ENCODE results near the gene ERICH6. TPM values are rescaled to one million over a fixed set of nuclear protein-coding genes. Genes with fewer than 3 reads are reported as not detected.
A peak's percentile ranks its signal among the peaks of the same experiment; 100 is the strongest.

ERICH6 gene
- total and polyA plus RNA-seq, 2 donors (not counting 3 experiments of a cell fraction or from before 2014, with no cell fraction given), result not detected

- H3K79me2 ChIP-seq (ENCODE audit: control insufficient read depth, insufficient read depth, low read length), result peaks cover 40% of the 10 kb centered on the region
Observed at GRCh38 chr3:150742141-150742523, 38.4 kb upstream of the ERICH6 start.

DNA sequence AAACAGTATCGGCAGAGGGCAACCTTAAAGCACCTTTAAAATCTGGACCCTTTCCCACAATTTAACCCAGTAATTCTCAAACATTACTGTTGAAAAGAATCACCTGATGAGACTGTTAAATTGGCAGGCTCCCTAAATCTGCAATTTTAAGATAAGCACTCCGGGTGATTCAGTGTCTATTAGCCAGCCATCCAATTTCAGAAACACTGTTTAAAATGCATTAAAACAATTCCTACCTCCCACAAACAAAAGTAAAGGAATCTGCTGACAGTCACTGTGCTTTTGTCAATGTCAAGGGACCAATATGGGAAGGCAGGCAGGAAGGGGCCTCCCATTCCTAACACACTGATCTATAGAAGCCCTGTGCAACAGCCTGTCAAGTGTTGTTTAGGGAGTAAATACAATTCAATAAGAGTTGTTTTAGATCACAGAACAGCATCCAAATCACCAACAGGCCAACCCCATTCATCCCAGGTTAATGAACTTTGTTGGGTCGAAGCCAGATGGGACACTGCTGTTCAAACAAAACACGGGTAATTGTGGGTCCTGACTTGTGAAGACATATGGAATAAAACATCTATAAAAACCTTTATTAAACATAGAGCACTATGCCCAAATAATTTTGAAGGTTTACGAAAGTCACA is 37.9 kb upstream of the ERICH6 start:
- DNase-seq (ENCODE audit: low read depth, low spot score) (no peak), FAIRE-seq (no peak)
- no peak overlapping the region for H3K27ac ChIP-seq (ENCODE audit: insufficient read depth, low read depth, low read length)
- ChIA-PET CTCF (no interaction called here), POLR2A (no interaction called here)
- no peak overlapping the region for H3K4me2 ChIP-seq (ENCODE audit: insufficient read depth, low read length)
- no TSS peak for BruUV-seq (replicated peaks)
- H3K9ac ChIP-seq (replicated peaks; ENCODE audit: extremely low read depth, insufficient read depth, low read length), result no peak overlapping the region
- intact Hi-C loops (cut with micrococcal nuclease) (no loop called here), dilution Hi-C loops (cut with MboI; ENCODE audit: extremely low pct_ligation_motif_present, low sequenced_read_pairs) (no loop called here)
- no peaks in the 10 kb centered on the region for H4K20me1 ChIP-seq (replicated peaks; ENCODE audit: control insufficient read depth, extremely low read depth, insufficient read depth, low read length)
- H3K27me3 ChIP-seq (ENCODE audit: control insufficient read depth in 2 of 2, insufficient read depth in 2 of 2, low read length in 2 of 2), result no peaks in the 10 kb centered on the region
- H3K4me3 ChIP-seq (replicated peaks in 1 of 3; ENCODE audit: insufficient read depth in 1 of 3, low read depth in 1 of 3, low read length in 3 of 3), result no peak overlapping the region
- H3K9me3 ChIP-seq (replicated peaks; ENCODE audit: control insufficient read depth, insufficient read depth, low read length), result no peaks in the 10 kb centered on the region
- H3K79me2 ChIP-seq (ENCODE audit: control insufficient read depth, insufficient read depth, low read length), result peaks cover 35% of the 10 kb centered on the region
- peaks cover 0 to 7% of the 10 kb centered on the region in 2 experiments for H3K36me3 ChIP-seq (ENCODE audit: control insufficient read depth in 2 of 2, extremely low read depth in 1 of 2, insufficient read depth in 2 of 2, low read length in 2 of 2)
- H2AFZ ChIP-seq (ENCODE audit: low read depth, low read length), result no peak overlapping the region
- H3K9me1 ChIP-seq (replicated peaks; ENCODE audit: control insufficient read depth, extremely low read depth, insufficient read depth, low read length), result no peaks in the 10 kb centered on the region
- TF ChIP-seq MAX (IDR thresholded peaks at IDR 0.05; ENCODE audit: insufficient read depth, insufficient read length) (no peak), EZH2 (IDR thresholded peaks at IDR 0.05; ENCODE audit: borderline replicate concordance, low read depth, low read length, severe bottlenecking) (no peak), MYC (IDR thresholded peaks at IDR 0.05; ENCODE audit: low read depth, low read length) (no peak), GATA2 (IDR thresholded peaks at IDR 0.05; ENCODE audit: insufficient read depth, insufficient read length, low read depth, low read length) (no peak), JUN (IDR thresholded peaks at IDR 0.05; ENCODE audit: borderline replicate concordance, insufficient read depth, insufficient read length, low read depth) (no peak), POLR2A (IDR thresholded peaks at IDR 0.05; ENCODE audit: low read depth, low read length) (no peak), POLR2AphosphoS5 (IDR thresholded peaks at IDR 0.05; ENCODE audit: insufficient read depth, low read depth, low read length) (no peak), FOS (IDR thresholded peaks at IDR 0.05; ENCODE audit: borderline replicate concordance, insufficient read depth, low read length) (no peak)
- TF ChIP-seq, protein P1, sequence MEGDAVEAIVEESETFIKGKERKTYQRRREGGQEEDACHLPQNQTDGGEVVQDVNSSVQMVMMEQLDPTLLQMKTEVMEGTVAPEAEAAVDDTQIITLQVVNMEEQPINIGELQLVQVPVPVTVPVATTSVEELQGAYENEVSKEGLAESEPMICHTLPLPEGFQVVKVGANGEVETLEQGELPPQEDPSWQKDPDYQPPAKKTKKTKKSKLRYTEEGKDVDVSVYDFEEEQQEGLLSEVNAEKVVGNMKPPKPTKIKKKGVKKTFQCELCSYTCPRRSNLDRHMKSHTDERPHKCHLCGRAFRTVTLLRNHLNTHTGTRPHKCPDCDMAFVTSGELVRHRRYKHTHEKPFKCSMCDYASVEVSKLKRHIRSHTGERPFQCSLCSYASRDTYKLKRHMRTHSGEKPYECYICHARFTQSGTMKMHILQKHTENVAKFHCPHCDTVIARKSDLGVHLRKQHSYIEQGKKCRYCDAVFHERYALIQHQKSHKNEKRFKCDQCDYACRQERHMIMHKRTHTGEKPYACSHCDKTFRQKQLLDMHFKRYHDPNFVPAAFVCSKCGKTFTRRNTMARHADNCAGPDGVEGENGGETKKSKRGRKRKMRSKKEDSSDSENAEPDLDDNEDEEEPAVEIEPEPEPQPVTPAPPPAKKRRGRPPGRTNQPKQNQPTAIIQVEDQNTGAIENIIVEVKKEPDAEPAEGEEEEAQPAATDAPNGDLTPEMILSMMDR (IDR thresholded peaks at IDR 0.05; ENCODE audit: extremely low read depth in 1 of 2, insufficient read depth in 1 of 2, low read depth in 1 of 2, low read length in 2 of 2), result no peak
- no peaks in the 10 kb centered on the region for H3K4me1 ChIP-seq (ENCODE audit: control insufficient read depth, extremely low read depth, insufficient read depth, low read length)

More at GRCh38 chr3:150742141-150742523, 38.4 kb upstream of the ERICH6 start:
- TSS peak; percentile 20 for BruUV-seq (replicated peaks)
- Histone ChIP-seq H3K27me3 (ENCODE audit: control insufficient read depth in 2 of 2, insufficient read depth in 2 of 2, low read length in 2 of 2) (no peaks in the 10 kb centered on the region), H3K27ac (ENCODE audit: insufficient read depth, low read depth, low read length) (no peak overlapping the region), H4K20me1 (replicated peaks; ENCODE audit: control insufficient read depth, extremely low read depth, insufficient read depth, low read length) (no peaks in the 10 kb centered on the region), H3K9me3 (replicated peaks; ENCODE audit: control insufficient read depth, insufficient read depth, low read length) (no peaks in the 10 kb centered on the region), H3K36me3 (ENCODE audit: control insufficient read depth in 2 of 2, extremely low read depth in 1 of 2, insufficient read depth in 2 of 2, low read length in 2 of 2) (peaks cover 0 to 7% of the 10 kb centered on the region in 2 experiments), H3K4me2 (ENCODE audit: insufficient read depth, low read length) (no peak overlapping the region), H3K4me1 (ENCODE audit: control insufficient read depth, extremely low read depth, insufficient read depth, low read length) (no peaks in the 10 kb centered on the region), H3K4me3 (replicated peaks in 1 of 3; ENCODE audit: insufficient read depth in 1 of 3, low read depth in 1 of 3, low read length in 3 of 3) (no peak overlapping the region), H2AFZ (ENCODE audit: low read depth, low read length) (no peak overlapping the region), H3K9me1 (replicated peaks; ENCODE audit: control insufficient read depth, extremely low read depth, insufficient read depth, low read length) (no peaks in the 10 kb centered on the region), H3K9ac (replicated peaks; ENCODE audit: extremely low read depth, insufficient read depth, low read length) (no peak overlapping the region)
- FAIRE-seq, result no peak
- ChIA-PET CTCF (no interaction called here), POLR2A (no interaction called here)
- TF ChIP-seq JUN (IDR thresholded peaks at IDR 0.05; ENCODE audit: borderline replicate concordance, insufficient read depth, insufficient read length, low read depth), result no peak
- no peak for TF ChIP-seq EZH2 (IDR thresholded peaks at IDR 0.05; ENCODE audit: borderline replicate concordance, low read depth, low read length, severe bottlenecking)
- TF ChIP-seq MAX (IDR thresholded peaks at IDR 0.05; ENCODE audit: insufficient read depth, insufficient read length), result no peak
- TF ChIP-seq FOS (IDR thresholded peaks at IDR 0.05; ENCODE audit: borderline replicate concordance, insufficient read depth, low read length), result no peak
- no peak for DNase-seq (ENCODE audit: low read depth, low spot score)
- intact Hi-C loops (cut with micrococcal nuclease), result no loop called here
- dilution Hi-C loops (cut with MboI; ENCODE audit: extremely low pct_ligation_motif_present, low sequenced_read_pairs), result no loop called here
